Urothelium cell line (cell line): ENCODE data around the gene DNAH1.
A peak's percentile ranks its signal among the peaks of the same experiment; 100 is the strongest.

Experiments used
- DNase-seq: peaks from one replicate; pipeline ENCODE4 v3.0.0; 2011; ENCODE audit warnings: low spot score, mixed read lengths
- FAIRE-seq: peaks from 2 replicates; lab custom pipeline; 2011; peaks lifted over from hg19 to GRCh38; lab: Jason Lieb, UNC

Gene DNAH1

DNA sequence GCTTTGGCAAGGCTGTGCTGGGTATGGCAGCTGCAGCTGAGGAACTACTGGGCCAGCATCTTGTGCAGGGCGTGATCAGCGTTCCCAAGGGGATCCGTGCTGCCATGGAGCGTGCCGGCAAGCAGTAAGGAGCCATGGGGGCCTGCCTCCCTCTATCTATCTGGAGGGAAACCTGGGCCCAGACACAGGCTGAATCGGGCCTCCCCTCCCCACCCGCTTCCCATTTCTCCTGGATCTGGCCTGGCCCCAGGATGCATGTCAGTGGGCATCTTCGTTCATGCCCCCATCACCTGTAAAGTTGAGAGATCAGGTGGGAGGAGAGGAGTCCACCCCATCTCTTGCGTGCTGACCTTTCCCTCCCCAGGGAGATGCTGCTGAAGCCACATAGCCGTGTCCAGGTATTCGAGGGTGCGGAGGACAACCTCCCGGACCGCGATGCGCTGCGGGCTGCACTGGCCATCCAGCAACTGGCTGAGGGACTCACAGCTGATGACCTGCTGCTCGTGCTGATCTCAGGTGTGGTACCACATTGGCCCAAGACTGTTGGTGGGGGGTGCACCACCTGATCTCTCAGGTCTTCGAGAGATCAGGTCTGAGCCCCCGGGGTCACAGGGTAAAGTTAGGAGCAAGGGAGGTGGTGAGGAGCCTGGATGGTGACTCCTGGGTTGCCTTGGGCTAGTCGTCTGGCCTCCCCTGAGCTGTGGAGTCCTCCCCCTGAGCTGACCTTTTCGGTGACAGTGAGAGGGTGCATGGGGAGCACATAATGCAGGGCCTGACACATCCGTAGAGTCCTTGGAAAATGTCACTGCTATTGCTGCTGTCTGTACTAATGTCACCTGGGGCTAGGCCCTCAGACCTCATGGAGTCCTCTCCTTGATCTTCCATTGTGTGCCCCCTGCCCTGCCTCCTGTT lies 25.3 kb upstream of the DNAH1 start:
- no peak for FAIRE-seq
- DNase-seq, result no peak

DNA sequence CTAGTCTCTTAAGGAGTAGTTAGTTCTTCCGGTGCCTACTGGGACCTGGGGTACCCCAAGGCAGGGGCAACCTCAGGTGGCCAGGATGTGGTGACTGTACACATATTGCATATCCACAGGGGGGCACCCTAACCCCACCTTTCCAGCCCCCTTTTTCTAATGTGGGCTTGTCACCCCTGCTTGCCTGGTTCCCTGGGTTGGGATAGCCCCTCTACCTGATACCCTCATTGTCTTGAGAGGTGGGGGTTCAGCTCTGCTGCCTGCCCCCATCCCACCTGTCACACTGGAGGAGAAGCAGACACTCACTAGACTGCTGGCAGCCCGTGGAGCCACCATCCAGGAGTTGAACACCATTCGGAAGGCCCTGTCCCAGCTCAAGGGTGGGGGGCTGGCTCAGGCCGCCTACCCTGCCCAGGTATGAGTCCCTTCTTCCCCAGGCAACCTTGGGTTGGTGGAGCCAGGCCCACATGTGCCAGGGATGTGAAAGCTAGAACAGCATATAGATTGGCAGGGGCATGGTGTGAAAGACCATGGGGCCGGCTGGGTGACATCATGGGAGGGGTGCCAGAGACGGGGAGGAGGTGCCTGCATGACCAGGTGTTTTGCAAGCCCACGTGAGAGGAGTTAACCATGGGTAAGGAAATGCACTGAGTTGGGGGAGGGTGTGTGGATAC lies 24.5 kb upstream of the DNAH1 start:
- DNase-seq (no peak), FAIRE-seq (no peak)

GRCh38 chr3:52292247-52293065 lies 23.7 kb upstream of the DNAH1 start:
- DNase-seq (no peak), FAIRE-seq (no peak)

DNA sequence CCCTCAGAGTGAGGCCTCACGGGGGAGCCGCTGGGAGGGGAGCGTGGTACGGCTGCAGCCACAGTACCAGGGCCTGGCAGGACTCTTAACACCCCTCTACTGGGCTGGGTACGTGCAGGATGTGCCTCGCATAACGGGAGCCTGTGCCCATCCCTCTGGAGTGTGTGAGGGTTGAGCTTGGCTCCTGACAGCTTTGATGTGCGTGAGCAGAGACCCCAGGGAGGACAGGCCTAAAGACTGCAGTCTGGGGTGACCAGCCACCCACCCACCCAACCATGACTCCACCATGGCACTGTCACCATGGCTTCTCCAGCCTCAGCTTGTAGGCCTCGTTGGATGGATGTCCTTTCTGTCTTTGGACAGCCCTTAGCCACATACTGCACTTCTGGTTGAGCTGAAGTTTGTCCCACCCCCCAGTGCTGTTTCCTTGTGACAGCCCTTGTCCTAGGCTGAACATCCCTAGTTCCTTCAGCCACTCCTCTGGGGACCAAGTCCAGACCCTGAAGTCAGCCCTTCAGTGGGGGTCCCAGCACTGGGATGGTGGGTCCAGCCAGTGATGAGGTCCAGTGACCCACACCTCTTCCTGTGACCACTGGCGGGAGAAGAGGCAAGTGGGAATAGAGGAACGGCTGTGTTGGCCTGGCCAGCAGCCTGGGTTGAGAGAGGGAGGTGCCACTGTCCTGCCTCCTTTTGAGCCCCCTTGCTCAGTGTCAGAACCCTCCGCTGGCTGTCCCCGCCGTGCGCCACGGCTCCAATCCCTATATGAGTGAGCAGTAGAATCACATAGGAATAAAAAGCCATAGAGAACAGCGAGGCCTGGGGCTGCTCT lies 22.4 kb upstream of the DNAH1 start:
- FAIRE-seq, result no peak

GRCh38 chr3:52294320-52295150 lies 21.6 kb upstream of the DNAH1 start:
- DNase-seq (no peak), FAIRE-seq (no peak)

More for the DNA sequence above, 22.4 kb upstream of the DNAH1 start:
- no peak for DNase-seq

DNA sequence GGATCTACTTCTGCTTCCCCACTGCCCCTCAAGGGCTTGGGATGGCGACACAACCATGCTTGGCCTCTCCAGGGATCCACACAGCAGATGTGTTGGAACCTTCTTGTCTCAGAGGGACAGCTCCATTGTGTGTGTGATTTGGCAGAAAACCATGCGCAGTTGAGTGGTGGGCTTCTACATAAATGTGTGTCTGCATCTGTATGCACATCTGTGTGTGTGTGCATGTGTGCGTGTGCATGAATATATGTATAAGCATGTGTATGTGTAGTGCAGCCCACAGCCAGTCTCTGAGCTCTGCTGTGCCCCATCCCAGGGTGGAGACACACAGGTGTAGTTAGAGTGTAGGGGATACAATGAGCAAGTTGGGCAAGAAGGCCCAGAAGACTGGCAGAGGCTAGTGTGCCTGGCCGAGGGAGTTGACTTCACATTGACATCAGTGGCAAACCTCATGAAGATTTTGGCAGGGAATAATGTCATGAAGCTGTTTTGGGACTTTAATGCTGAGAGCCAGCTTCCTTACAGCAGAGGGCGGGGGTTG lies 20.4 kb upstream of the DNAH1 start:
- DNase-seq (no peak), FAIRE-seq (no peak)

- FAIRE-seq, result no peak
Measured at GRCh38 chr3:52297242-52298148, 18.6 kb upstream of the DNAH1 start.

DNA sequence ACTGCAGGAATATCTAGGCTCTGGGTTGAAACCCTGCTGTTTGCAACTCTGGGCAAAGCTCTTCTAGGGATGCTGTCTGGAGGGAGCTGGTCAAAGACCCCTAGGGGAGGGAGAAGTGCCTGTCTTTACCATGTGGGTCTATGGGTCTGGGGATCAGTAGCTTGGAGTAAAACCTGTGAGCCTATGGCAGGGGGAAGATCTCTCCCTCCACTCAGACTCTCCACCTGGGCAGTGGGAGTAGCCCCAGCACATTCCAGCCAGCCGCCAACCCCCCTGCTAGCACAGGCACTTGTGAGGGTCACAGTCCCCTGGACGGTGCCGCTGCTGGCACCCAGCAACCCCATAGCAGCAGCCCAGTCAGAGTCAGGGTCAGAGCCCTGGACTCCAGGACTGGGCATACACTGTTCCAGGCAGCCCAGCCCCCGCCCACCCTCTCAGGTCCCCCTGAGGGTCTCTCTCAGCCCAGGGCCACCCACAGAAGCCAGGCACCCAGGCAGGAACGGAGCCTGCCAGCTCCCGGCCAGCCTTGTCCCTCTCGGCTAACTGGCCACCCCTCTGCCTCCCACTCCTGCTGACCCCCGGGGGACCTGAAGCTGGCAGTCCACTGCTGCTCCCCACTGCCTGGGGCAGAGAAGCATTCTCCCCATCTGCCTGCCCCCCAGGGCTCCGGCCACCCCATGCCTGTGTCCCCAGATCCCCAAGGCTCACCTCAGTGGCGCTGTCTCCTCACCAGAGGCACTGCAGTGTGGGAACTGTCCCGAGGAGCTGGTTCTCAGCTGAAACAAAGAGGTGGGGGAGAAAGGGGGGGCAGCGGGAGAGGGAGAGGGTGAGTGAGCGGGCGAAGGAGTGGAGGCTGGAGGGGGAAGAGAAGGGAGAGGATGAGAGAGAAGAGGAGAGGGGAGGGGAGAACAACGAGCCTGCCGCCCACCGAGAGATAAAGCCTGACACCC lies 17.7 kb upstream of the DNAH1 start:
- FAIRE-seq, result no peak
- no peak for DNase-seq

More at GRCh38 chr3:52297242-52298148, 18.6 kb upstream of the DNAH1 start:
- DNase-seq, result no peak

DNA sequence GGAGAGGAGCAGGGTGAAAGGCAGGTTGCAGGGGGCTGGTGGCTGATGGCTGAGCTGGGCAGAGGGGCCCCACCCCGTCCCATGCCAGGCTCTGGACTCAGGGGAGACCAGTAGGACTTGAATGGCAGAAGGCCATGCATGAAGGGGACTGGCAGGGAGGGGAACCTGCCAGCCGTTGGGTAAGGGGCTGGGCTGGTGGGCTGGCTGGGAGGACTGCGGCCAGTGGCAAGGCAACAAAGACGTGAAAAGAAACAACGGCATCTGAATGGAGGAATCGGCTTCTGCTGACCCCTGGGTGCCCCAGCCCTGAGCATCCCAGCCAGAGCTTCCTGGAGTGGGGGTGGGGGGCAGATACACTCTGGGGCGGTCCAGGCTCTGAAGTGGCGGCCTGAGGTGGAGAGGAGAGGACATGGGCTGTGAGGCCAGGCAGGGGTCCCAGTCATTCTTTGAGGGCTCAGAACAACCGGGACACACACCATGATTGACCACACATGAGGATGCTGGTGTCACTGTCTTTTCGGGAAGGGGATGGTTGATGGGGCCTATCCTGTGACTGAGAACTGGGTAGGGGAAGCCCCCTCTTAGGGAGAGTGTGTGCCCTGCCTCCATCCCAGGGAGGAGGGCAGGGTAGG lies 16.8 kb upstream of the DNAH1 start:
- FAIRE-seq, result no peak
- DNase-seq, result no peak

- no peak for FAIRE-seq
- peak; percentile 38 for DNase-seq
Measured at GRCh38 chr3:52299879-52300611, 16.1 kb upstream of the DNAH1 start.

GRCh38 chr3:52302426-52303145 lies 13.5 kb upstream of the DNAH1 start:
- DNase-seq, result no peak
- FAIRE-seq, result no peak

GRCh38 chr3:52303811-52304210 lies 12.3 kb upstream of the DNAH1 start:
- no peak for DNase-seq
- no peak for FAIRE-seq

GRCh38 chr3:52305926-52306325 lies 10.2 kb upstream of the DNAH1 start:
- FAIRE-seq, result no peak
- DNase-seq, result no peak

DNA sequence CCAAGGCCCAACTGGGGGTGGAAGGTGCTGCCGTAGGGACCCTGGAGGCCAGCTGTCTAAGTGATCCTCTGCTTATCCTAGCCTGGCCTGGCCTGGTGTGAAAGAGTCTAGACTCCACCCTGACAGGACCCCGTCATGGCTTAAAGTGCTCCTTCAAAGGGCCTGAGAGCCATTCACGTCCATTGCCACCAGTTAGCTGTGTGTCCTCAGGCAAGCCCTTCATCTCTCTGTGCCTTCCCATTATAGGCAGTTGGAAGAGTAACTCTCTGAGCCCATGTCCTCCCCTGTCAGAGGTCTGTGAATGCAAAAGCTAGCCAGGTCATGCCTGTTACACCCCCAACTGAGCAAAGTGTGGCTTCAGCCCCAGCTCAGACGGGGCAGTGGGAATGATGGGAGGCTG lies 9.1 kb upstream of the DNAH1 start:
- FAIRE-seq (peak; percentile 20), DNase-seq (no peak)

GRCh38 chr3:52308308-52308707 lies 7.8 kb upstream of the DNAH1 start:
- no peak for DNase-seq
- FAIRE-seq, result no peak
